ENCODE results near the gene ABCD1.

ABCD1 gene

GRCh38 chrX:153777261-153778090 is 52.8 kb downstream of the ABCD1 start:
- Mint-ChIP-seq H3K4me1 (peaks cover 5% of the 10 kb centered on the region), H3K4me3 (no peak overlapping the region), H3K36me3 (no peaks in the 10 kb centered on the region), H3K9me3 (no peaks in the 10 kb centered on the region), H3K27ac (no peak overlapping the region), H3K27me3 (no peaks in the 10 kb centered on the region)

- H3K27ac Mint-ChIP-seq = no peak overlapping the region
- no peaks in the 10 kb centered on the region for H3K9me3 Mint-ChIP-seq
- no peaks in the 10 kb centered on the region for H3K36me3 Mint-ChIP-seq
- no peaks in the 10 kb centered on the region for H3K27me3 Mint-ChIP-seq
- peaks cover 5% of the 10 kb centered on the region for H3K4me1 Mint-ChIP-seq
- no peak overlapping the region for H3K4me3 Mint-ChIP-seq
Measured at GRCh38 chrX:153778181-153778580, 53.5 kb downstream of the ABCD1 start.

GRCh38 chrX:153778684-153779101 is 54.0 kb downstream of the ABCD1 start:
- peaks cover 5% of the 10 kb centered on the region for H3K4me1 Mint-ChIP-seq
- no peak overlapping the region for H3K4me3 Mint-ChIP-seq
- no peaks in the 10 kb centered on the region for H3K9me3 Mint-ChIP-seq
- H3K27me3 Mint-ChIP-seq = no peaks in the 10 kb centered on the region
- H3K36me3 Mint-ChIP-seq = no peaks in the 10 kb centered on the region
- H3K27ac Mint-ChIP-seq = no peak overlapping the region

GRCh38 chrX:153779891-153780677 is 55.4 kb downstream of the ABCD1 start:
- no peaks in the 10 kb centered on the region for H3K36me3 Mint-ChIP-seq
- no peak overlapping the region for H3K27ac Mint-ChIP-seq
- no peaks in the 10 kb centered on the region for H3K9me3 Mint-ChIP-seq
- H3K4me1 Mint-ChIP-seq = peaks cover 5% of the 10 kb centered on the region
- no peak overlapping the region for H3K4me3 Mint-ChIP-seq
- no peaks in the 10 kb centered on the region for H3K27me3 Mint-ChIP-seq

- no peak within 1 kb of the TSS for H3K4me3 Mint-ChIP-seq
- H3K36me3 Mint-ChIP-seq = no peaks in the 10 kb centered on the region
- H3K27me3 Mint-ChIP-seq = no peaks in the 10 kb centered on the region
- H3K4me1 Mint-ChIP-seq = peaks cover 5% of the 10 kb centered on the region
- H3K9me3 Mint-ChIP-seq = no peaks in the 10 kb centered on the region
- H3K27ac Mint-ChIP-seq = no peak within 1 kb of the TSS
Measured at GRCh38 chrX:153780678-153781427, 56.2 kb downstream of the ABCD1 start, which contains the start of gene SRPK3. SRPK3 (plus strand) TSS chrX:153781041; CDS start chrX:153781087, 46 bp downstream.

GRCh38 chrX:153781428-153782047 is 56.9 kb downstream of the ABCD1 start:
- Mint-ChIP-seq H3K4me3 (no peak overlapping the region), H3K4me1 (peaks cover 5% of the 10 kb centered on the region), H3K9me3 (no peaks in the 10 kb centered on the region), H3K27me3 (no peaks in the 10 kb centered on the region), H3K27ac (no peak overlapping the region), H3K36me3 (no peaks in the 10 kb centered on the region)

GRCh38 chrX:153782313-153782712 is 57.7 kb downstream of the ABCD1 start:
- H3K9me3 Mint-ChIP-seq = no peaks in the 10 kb centered on the region
- no peak overlapping the region for H3K27ac Mint-ChIP-seq
- H3K4me1 Mint-ChIP-seq = peaks cover 5% of the 10 kb centered on the region
- no peak overlapping the region for H3K4me3 Mint-ChIP-seq
- no peaks in the 10 kb centered on the region for H3K36me3 Mint-ChIP-seq
- no peaks in the 10 kb centered on the region for H3K27me3 Mint-ChIP-seq

GRCh38 chrX:153782871-153783270 is 58.2 kb downstream of the ABCD1 start:
- Mint-ChIP-seq H3K4me3 (no peak overlapping the region), H3K27me3 (no peaks in the 10 kb centered on the region), H3K4me1 (peaks cover 5% of the 10 kb centered on the region), H3K27ac (no peak overlapping the region), H3K9me3 (no peaks in the 10 kb centered on the region), H3K36me3 (no peaks in the 10 kb centered on the region)

GRCh38 chrX:153783378-153784013 is 58.8 kb downstream of the ABCD1 start:
- Mint-ChIP-seq H3K27ac (no peak overlapping the region), H3K27me3 (no peaks in the 10 kb centered on the region), H3K4me3 (no peak overlapping the region), H3K9me3 (no peaks in the 10 kb centered on the region), H3K4me1 (peaks cover 5% of the 10 kb centered on the region), H3K36me3 (no peaks in the 10 kb centered on the region)

- no peaks in the 10 kb centered on the region for H3K27me3 Mint-ChIP-seq
- H3K4me1 Mint-ChIP-seq = peaks cover 5% of the 10 kb centered on the region
- H3K36me3 Mint-ChIP-seq = no peaks in the 10 kb centered on the region
- H3K9me3 Mint-ChIP-seq = no peaks in the 10 kb centered on the region
- H3K4me3 Mint-ChIP-seq = no peak overlapping the region
- no peak overlapping the region for H3K27ac Mint-ChIP-seq
Measured at GRCh38 chrX:153784325-153784967, 59.8 kb downstream of the ABCD1 start.

GRCh38 chrX:153786669-153787068 is 62.0 kb downstream of the ABCD1 start:
- no peaks in the 10 kb centered on the region for H3K27me3 Mint-ChIP-seq
- H3K27ac Mint-ChIP-seq = no peak overlapping the region
- H3K4me1 Mint-ChIP-seq = peaks cover 8% of the 10 kb centered on the region
- no peak overlapping the region for H3K4me3 Mint-ChIP-seq
- no peaks in the 10 kb centered on the region for H3K9me3 Mint-ChIP-seq
- no peaks in the 10 kb centered on the region for H3K36me3 Mint-ChIP-seq

GRCh38 chrX:153789654-153790053 is 65.0 kb downstream of the ABCD1 start:
- no peaks in the 10 kb centered on the region for H3K36me3 Mint-ChIP-seq
- no peak overlapping the region for H3K27ac Mint-ChIP-seq
- H3K4me3 Mint-ChIP-seq = no peak overlapping the region
- H3K9me3 Mint-ChIP-seq = no peaks in the 10 kb centered on the region
- no peaks in the 10 kb centered on the region for H3K27me3 Mint-ChIP-seq
- peaks cover 16% of the 10 kb centered on the region for H3K4me1 Mint-ChIP-seq

GRCh38 chrX:153791104-153791852 is 66.6 kb downstream of the ABCD1 start:
- Mint-ChIP-seq H3K27ac (no peak overlapping the region), H3K36me3 (no peaks in the 10 kb centered on the region), H3K9me3 (no peaks in the 10 kb centered on the region), H3K27me3 (no peaks in the 10 kb centered on the region), H3K4me1 (peaks cover 22% of the 10 kb centered on the region), H3K4me3 (no peak overlapping the region)

GRCh38 chrX:153792368-153792767 is 67.7 kb downstream of the ABCD1 start:
- Mint-ChIP-seq H3K4me1 (peaks cover 24% of the 10 kb centered on the region), H3K36me3 (no peaks in the 10 kb centered on the region), H3K9me3 (no peaks in the 10 kb centered on the region), H3K27ac (no peak overlapping the region), H3K4me3 (peak overlapping the region; percentile 96), H3K27me3 (no peaks in the 10 kb centered on the region)

Data from activated naive CD4-positive, alpha-beta T cell treated with anti-CD3 and anti-CD28 coated beads, Interleukin-2, amount 50 U/mL, for 24 hours (primary cell).